D341Med (cell line): ENCODE measurements around the gene SEPTIN2.
"Not testable (repeated sequence)": the region's sequence is repeated elsewhere in the genome, so short reads cannot be mapped to it uniquely, and the experiment has no call there.

ENCODE experiments used
- DNase-seq: peaks from one replicate; pipeline ENCODE4 v3.0.0; 2012; ENCODE audit warnings: low spot score

Gene SEPTIN2

DNA sequence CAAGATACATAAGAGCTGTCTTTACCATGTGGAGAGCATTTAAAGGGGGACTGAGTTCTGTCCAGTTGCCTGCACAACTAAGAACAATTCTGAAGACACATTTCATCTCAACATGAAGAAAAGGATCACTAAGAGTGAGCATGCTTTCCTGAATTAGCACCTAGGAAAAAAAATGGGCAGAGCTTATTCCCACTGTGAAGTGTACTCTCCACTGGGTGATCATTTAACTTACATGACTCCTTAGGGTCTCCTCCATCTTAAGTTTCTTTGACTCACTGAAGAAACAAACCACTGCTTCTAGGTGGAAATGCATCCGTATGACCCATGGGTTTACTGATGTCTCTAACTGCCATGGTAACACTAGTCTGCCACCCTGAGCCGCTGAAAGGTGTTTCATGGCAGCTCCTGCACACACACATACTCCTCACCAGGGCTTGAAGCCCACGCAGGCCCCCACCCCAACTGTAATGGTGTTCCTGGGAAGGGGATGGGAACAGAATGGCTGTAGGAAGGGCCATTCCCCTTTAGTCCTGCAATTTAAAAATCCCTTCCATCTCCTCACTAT lies 27.3 kb upstream of the SEPTIN2 start:
- DNase-seq = no peak

DNA sequence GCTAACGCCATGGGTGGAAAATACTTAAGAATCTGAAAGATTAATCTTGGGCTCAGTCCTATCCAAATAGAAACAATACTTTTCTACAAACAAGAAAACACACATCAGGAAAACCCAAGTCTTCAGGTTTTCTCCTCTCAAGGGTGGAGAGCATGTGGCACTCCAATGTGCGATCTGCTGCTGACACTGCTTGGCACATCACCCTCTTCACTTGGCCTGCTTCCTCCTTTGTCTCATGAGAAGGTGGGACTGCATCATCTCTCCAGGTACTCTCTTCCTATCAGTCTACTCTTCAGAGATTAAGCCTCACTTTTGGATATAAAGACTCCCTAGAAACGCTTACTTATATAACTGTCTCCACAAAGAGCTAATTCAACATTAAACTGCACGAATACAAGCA lies 26.7 kb upstream of the SEPTIN2 start:
- no peak for DNase-seq

- DNase-seq = no peak
Measured at GRCh38 chr2:241289597-241289996, 26.1 kb upstream of the SEPTIN2 start.

DNA sequence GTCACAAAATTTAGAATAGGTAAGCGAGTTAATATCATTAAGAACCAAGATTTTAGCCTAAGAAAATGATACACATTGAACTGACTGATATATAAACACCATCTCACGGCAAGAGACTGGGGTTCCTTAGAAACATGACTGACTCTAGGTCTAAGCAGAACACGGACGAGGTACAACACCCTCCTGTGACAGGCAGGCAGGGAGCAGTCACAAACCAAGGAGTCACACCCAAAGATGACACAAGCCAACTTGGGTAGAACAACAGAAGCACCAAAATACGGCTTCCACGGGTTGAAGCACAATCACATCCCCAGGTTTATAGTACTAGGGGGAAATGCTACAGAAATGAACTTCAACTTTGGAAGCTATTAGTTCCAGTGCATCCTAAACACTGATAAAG lies 24.6 kb upstream of the SEPTIN2 start:
- DNase-seq = no peak

GRCh38 chr2:241291977-241292376 lies 23.7 kb upstream of the SEPTIN2 start:
- no peak for DNase-seq

GRCh38 chr2:241293378-241293797 lies 22.3 kb upstream of the SEPTIN2 start:
- not testable (repeated sequence) for DNase-seq

GRCh38 chr2:241295326-241296095 lies 20.2 kb upstream of the SEPTIN2 start:
- no peak for DNase-seq

DNA sequence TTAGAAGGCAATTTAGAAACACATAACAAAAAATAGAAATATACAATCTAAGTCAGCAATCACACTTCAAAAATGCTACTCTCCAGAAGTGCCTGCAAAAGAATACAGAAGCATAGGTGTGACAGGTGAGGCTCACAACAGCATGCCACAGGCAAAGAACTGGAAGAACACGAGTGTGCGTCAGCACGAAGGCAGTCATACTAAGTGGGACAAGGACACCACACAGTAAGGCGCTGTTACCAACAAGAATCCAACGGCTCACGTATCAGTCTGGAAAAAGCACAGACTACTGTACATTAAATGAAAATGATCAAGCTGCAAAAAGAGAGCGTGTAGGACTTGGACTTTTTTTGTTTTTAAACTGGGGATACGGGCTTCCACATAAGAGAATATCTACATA lies 19.0 kb upstream of the SEPTIN2 start:
- DNase-seq = no peak

- DNase-seq = no peak
Measured at GRCh38 chr2:241298673-241299072, 17.1 kb upstream of the SEPTIN2 start.

DNA sequence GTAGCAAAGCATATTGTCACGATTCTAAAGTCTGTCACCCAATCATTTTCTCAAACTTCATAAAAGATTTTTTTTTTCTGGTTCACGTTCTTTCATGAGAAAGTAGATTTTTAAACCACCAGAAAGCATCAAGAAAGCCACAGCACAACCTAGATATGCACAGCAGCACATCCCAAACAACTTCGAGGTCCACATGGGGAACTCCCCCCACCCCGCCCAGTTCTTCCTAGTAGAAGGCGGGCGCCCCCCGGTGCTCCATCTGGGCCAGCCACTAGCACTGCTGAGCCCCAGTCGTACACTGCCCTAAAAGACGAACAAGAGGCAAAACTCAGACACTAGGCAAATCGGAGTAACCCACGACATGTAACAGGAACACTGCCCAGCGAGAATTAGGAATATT lies 15.7 kb upstream of the SEPTIN2 start:
- DNase-seq = no peak

GRCh38 chr2:241302083-241302482 lies 13.6 kb upstream of the SEPTIN2 start:
- DNase-seq = no peak

DNA sequence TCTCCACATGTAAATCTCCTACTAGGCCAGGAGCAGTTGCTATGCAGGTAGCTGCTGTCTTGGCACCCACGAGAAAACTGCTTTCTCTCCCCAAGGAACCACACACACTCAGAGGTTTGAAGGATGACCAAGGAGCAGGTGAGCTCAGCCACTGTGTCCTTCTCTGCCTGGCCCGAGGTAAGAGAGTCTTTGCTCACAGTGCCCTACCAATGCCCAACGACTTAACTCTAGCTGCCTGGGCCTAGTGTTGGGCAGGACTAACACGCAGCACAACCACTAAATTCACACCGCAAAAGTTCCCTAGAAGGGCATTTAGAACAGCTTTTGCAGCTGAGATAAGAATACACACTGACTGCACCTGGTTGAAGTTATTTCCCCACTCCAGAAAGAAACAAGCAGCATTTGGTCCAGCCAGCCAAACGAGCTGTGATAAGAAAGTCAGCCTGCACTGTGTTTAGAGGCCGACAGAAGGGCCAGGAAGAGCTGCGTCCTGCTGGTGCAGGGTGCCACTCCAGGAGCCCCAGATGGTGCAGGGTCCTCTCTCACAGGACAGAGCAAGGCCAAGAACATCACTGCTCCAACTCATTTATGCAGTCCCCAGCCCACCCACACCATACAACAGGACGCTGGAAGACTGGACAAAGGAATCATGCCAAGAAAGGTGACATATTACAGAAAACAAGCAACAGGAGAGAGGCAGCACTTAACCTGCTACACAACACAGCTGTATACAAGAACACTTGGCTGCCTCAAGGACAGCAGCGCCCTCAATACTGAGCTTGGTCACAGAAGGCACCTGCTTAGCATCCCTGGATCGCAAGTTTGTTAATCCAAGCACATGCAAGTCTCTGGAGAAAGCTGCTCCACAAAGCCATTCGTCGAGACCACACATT lies 12.7 kb upstream of the SEPTIN2 start:
- DNase-seq = no peak

DNA sequence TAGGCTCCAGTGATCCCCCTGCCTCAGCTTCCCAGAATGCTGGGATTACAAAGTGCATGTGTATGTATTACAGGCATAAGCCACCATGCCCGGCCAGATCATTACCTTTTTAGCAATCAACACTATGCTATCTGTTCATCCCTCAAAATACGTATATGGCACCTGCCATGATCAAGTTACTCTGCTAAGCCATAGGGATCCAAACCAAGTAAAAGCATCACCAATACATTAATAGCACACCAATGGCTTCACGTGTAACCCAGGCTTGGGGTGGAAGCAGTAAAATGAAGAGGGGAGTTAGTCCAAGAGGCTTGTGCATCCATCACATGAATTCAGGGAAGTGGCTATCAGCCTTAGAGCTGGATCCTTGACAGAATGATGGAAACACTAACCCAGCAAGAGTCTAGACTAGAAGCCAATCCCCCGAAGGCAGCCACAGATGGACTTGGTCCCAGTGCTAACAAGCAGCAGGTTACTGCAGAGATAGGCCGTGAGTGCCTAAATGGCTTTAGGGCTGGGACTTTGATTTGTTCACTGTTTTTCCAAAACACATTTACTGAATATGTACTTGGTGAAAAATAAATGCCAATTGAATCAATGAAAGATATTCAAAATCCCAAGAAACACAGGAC lies 11.6 kb upstream of the SEPTIN2 start:
- no peak for DNase-seq

DNA sequence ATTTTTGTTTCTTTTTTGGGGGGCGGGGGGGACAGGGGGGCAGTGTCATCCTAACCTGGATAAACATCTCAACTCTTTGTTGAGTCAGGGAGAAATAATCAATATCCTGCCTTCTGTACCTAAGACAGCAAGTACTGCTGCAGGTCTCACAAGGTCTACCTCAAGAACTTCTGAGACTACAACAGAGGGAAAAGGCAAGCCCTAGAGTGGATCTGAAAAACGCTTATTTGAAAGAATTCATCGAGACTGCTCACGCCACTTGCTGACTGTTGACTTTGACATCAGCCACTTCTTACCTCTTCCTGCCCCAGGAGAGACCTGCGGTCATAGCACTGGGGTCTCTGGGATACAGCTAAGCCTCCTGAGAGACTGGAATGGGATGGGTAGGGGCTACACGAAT lies 8.7 kb upstream of the SEPTIN2 start:
- no peak for DNase-seq

DNA sequence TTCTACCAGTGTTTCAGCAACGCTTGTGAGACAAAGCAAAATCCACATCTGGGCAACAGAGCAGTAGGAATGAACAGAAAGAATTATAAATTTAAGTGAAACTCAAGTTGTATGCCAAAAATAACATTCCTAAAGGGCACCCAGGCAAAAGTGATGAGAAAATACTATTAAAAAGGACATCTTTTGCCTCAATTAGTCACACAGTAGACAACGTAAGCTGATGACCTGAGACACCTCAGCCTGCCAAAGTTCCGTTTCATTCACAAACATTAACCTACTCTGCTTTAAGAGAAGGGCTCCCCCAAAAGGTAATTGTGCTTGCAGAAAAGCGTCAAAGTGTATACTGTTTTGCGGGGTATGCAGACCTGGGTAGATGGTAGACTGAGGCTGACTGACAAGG lies 7.5 kb upstream of the SEPTIN2 start:
- DNase-seq = no peak

DNA sequence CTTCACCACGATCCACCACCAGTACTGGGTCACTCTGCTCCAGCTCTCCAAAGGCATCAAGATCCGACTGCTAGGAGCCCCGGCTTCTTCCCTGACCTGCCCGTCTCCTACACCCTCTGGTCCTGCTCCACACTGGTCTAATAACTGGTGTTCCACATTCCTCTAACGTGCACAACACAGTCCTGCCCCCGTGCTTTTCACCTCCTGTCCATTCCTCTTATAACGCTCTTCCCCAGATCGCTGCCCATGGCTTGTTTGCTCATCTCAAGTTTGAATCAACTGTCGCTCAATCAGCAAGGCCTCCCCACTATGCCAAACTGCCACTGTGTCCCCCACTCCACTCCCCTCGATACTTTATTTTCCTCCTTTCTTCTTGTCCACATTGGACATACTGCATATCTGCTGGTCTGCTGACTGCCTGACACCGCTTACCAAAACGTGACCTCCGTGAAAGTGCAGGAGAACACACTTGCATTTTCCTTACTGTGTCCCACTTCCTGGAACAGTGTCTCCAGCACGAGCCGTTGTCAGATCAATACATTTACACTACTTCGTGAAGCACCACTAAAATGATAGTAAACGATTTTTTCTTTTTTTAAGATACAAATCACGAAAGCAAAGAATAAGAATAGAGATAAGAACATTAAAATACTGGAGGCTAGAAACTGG lies 6.8 kb upstream of the SEPTIN2 start:
- no peak for DNase-seq

DNA sequence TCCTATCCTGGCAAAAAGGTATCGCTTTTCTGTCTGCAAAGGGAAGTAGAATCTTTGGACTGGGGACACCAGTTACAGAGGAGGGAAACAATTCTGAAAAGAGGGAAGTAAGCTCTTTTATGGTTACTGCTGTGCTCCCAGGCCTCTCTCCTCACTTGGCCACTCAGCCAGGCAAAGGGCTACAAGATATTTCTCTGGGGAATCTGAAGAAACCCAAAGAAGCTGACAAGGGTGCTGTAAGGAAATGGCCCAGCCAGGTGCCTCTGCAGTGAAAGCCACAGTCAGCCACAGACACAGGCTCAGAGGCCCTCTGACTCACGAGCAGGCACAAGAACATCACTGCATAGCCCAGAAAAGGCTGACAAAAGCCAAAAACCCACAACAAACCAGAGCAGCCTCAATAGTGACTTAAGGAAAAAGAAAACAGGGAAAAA lies 6.0 kb upstream of the SEPTIN2 start:
- no peak for DNase-seq

DNA sequence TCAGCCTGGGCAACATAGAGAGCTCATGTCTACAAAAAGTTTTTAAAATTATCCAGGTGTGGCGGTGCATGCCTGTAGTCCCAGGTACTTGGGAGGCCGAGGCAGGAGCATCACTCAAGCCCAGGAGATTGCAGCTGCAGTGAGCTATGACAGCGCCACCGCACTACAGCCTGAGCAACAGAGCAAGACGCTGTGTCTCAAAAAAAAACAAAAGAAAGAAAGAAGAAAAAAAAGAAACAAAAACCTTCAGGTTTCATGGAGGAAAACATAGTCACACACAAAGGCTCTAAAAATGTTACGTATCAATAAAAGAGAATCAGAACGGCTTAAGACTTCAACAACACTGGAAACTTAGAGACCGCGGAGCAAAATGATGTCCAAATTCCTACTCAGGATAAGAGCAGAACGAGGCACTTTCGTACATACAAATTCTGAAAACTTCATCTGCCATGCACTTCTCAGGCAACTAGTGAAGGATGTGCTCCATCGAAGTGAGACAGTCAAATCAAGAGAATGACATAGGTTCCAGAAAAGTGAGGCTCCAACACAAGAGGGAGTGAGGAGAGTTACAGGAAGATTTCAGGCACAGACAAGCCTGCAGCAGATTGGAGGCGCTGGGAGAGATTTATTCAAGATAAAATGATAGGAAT lies 4.7 kb upstream of the SEPTIN2 start:
- DNase-seq = no peak

DNA sequence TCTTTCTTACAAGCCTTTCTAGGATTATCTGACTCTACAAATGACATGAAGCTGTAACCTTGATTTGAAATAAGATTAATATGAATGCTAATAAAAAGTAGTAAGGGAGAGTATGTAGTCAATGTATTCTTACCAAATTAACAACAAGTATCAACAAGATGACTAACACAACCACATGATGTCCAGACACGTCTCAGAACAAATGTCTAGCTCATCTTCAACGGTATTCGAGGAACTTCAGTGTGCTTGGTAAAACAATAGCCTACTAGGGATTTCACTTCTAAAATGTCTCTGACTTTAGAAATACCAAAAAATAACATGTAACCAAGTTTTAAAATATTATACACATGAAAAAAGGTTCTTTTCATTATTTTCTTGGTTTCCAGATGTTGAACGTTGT lies 3.6 kb upstream of the SEPTIN2 start:
- DNase-seq = no peak

DNA sequence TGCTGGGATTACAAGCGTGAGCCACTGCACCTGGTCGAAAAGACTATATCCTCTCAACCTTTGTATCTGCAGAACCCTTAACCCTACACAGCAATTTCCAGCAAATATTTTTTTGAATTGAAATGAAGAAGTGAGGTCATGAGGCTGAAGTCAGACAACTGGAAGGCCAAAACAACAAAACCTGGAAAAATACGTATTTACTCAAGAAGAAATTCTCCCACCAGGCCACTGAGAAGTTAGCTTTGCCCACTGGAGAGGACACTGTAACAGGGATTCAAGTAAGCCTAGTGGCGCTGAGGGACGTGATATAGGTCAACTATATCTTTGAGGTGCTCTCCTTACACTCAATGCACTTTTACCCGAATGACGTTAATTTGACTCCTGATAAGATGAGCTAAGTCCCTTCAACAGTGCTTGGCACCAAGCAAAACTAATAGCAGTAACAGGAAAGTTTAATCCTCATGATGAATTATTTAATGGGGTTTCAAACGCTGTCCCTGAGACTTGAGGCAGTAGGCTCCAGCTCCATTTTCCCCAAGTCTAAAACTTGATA lies 2.1 kb upstream of the SEPTIN2 start:
- no peak for DNase-seq
